ENCODE results near the gene PREX1. TPM values are rescaled to one million over a fixed set of nuclear protein-coding genes. Genes with fewer than 3 reads are reported as not detected.
"Not testable (repeated sequence)": the region's sequence is repeated elsewhere in the genome, so short reads cannot be mapped to it uniquely, and the experiment has no call there.

Gene PREX1
- total RNA-seq, 1 donor from 2014 or later: 36.1 TPM

DNA sequence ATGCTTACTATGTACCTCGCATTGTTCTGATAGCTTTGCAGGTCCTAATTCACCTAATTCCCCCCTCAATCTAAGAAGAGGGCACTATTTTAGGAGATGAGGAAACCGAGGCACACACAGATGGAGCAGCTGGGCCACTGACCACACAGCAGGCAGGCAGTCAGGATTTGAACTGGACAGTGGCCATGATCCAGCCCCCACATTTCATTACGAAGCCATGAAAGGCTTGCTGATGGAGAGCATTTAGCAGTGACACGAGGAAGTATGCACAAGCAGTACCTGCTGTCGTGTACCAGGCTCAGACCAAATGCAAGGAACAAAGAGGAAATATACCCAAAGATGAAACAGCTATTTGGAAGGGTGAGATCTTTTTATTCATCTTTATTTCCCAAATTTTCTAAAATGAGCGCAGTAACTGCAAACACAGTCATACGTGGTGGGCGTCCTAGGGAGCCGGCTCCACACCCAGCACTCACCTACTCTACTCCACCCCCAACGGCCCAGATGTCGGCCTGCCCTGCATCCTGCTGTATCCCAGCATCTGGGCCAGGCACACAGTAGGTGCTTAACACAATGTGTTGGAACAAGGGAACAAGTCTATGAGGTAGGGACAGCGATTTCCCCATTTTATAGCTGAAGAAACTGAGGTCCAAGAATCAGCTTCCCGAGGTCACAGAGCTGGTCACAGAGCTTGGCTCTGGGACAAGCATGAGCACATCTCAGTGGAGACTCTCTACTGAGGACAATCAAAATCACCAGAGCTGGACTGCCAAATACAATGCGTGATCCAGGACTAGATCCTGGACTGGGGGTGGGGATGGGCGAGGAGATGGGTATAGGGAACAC, 15.0 kb downstream of the PREX1 start:
- DNase-seq (ENCODE audit: low read depth in 2 of 2): peak in 1 of 2 donors; percentile 55

DNA sequence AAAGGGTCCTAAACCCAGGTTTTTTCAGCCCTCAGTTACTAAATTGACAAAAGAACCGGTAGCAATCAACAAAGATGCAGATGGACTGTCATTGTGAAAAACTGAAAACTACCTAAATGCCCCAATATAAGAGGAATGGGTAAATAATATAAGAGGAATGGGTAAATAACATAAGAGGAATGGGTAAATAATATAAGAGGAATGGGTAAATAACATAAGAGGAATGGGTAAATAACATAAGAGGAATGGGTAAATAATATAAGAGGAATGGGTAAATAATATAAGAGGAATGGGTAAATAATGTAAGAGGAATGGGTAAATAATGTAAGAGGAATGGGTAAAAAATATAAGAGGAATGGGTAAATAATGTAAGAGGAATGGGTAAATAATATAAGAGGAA, 15.7 kb downstream of the PREX1 start:
- DNase-seq (ENCODE audit: low read depth in 2 of 2): not testable (repeated sequence)

DNA sequence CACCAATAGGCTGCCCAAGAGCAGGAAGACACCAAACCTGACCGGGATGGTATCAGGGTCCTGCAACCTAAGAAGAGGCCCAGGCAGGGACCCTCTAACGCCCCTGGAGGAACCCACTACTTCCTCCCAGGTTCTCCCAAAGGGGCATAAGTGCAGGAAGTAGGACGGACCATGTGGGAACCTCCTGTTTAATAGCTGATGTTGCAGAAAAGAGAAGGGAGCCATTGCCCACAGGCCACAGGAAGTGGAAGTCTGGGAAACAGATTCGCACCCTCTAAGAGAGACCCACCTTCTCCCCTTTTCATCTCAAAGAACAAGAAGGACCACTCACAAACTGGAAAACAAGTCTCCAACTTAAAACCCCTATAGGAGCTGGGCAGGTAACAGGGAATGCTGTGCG, 18.1 kb downstream of the PREX1 start:
- no peak for DNase-seq (ENCODE audit: low read depth in 2 of 2)

DNA sequence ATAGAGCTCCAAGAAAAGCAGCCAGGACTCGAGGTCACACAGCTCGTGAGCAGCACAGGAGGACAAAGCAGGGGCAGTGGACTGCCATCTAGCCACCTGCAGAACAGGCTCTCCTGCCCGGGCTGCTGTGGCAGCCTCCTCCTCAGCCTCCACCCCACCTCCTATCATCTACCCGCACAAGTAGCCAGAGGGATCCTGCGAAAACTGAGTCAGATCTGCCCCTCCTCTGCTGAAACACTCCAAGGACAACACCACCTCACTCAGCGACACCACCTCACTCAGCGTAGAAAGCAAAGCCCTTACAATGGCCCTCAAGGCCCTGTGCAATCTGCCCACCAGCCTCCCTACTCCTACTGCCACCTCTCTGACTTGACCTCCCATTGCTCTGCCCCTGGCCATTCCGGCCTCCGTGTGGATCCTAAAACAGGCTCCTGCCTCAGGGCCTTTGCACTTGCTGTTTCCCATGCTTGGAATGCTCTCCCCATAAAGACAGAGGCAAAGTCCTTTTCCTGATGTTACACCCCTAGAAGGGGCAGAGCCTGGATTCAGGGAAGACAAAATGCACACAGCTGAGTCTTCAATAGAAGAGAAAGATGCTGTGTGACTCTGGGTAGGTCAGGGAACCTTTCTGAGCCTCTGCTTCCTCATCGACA, 19.3 kb downstream of the PREX1 start:
- DNase-seq (ENCODE audit: low read depth in 2 of 2): no peak

DNA sequence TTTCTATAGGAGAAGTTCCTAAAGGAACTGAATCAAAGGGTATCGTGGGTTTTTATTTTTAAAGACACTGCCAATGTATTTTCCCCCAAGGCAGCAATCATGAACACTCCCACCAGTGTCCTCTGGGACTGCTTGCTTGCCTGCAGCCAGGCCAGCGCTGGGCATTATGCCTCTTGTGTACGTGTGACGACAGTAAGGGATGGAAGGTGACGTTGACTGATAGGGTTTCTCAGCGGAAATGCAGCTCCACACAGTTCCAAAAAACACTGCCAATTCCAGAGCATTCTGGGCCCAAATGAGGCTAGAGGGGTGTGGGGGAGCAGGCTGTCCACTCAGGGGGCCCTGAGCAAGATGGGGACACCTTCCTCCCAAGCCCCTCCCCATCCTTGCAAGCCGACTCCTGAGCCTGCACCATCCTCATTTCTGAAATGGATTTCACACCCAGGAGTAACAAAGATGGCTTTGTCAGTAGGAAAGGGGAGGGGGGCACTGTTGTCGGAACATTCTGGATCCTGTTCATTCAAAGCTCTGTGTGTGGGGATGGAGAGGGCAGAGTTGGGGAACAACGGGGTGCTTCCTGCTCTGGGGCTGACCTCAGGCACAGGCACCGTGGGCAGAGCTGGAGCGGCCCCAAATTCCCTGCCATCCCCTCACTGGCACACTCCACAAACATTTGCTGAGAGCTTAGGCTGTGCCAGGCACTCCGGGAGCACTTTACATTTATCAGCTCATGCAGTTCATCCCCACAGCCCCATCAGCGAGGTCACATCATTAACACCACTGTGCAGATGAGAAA, 20.0 kb downstream of the PREX1 start:
- DNase-seq (ENCODE audit: low read depth in 2 of 2): no peak

DNA sequence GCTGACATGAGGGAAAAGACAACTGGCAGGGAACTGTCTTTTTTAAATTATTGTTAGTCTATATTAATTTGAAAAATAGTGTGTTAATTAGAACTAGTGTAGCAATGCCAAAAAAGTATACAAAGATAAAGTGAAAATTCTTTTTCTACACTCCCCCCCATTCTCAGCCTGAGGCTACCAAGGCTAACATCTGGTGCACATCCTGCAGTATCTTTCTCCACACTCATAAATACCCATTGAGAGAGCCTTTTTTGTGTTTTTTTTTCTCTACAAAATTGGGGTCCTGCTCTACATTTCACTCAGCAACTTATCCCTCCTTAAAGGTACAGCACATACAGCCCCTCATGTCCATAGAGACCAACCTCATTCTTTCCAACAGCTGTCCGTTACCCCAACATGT, 20.7 kb downstream of the PREX1 start:
- DNase-seq (ENCODE audit: low read depth in 2 of 2): no peak

DNA sequence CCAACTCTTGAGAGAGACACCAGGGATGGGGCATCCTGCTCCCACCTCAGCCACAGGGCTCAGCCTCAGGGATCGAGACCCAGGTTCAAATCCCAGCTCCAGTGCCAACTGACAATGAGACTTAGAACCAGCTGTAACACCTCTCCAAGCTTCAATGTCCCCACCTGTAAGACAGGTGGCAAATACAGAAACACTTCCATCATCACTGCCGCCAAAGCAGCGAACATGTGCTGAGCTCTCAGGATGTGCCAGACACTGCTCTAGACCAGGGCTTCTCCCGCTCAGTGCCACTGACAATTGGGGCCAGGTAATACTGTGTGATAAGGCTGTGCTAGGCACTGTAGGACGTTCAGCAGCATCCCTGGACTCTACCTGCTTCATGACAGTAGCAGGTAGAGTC, 22.1 kb downstream of the PREX1 start:
- DNase-seq (ENCODE audit: low read depth in 2 of 2): no peak

DNA sequence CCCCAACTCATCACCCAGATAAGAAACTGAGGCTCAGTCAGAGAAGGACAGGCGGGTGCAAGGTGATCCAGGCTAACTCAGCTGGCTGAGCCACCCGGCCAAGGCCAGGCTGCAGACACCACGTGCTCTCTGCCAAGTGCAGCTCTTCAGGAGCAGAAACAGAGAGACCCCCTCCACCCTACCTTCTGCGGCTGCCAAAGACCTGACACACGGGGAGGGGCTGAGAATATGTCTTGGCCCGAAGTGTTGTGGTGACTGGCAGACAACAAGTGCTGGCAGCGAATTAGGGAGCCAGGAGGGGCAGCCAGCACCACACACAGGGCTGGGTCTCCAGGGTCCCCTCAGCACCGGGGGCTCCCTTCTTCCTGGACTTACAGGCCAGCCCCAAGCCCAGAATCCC, 22.5 kb downstream of the PREX1 start:
- no peak for DNase-seq (ENCODE audit: low read depth in 2 of 2)

DNA sequence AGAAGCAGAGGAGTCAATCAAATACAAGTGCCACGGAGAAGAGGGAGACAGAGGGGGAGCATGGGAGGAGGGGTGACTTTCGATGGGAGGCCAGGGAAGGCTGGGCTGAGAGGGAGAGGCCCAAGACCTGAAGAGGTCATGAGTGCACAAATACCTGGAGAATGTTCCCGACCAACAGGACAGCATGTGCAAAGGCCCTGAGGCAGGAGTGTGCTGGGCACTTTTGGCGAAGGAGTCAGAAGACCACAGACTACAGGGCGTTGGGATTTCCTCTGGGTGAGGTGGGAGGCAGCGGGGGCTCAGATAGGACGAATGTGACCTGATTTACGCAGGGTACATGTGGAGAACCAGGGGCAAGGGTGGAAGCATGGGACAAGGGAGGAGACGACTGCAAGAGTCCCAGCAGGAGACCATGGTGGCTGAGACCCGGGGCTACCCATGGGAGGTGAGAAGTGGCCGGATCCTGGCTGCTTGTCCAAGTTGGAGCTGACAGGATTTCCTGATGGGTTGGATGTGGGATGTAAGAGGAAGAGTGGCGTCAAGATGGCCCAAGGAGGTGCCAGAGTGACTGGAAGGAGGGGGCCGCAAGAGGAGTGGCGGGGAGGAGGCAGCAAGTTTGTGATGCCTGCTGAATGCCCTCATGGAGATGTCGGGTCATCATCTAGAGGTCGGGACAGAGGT, 23.4 kb downstream of the PREX1 start:
- DNase-seq (ENCODE audit: low read depth in 2 of 2): no peak

DNA sequence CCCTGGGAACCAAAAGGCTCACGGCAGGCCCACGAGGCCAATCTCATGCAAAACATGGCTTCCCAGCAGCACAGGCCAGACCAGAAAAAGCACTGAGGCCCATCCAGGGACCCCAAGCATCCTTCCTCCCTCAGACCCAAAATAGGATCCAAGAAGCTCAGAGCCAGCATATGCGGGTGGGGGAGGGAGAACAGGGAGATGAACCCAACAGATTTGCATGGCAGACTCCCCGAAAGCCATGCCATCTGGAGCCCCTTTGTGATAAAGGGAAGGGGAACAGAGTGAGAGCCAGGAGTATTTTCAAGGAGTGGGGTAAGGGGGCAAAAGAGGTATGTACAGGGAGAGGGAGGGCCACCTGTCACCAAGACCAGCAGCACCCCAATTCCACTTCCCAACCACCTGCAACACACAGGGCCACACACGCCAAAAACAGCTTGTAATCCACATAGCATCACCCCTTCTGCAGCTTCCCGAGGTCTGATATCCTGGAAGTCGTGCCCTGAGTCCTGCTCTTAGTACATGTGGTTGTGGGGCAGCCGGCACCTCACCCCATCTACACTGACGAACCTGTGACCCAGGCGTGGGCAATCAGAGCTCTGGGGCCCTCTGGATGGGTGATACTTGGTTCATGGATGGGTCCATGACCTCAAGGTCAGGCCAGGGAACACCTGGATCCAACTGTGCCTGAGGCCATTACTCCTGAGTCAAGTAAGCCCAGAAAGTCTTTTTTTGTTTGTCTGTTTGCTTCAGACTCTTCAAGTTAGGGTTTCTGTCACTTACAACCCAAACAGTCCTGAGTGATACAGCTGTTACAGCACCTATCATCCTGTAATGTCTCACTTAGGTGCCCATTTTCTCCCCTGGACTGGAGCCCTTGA, 24.4 kb downstream of the PREX1 start:
- no peak for DNase-seq (ENCODE audit: low read depth in 2 of 2)

DNA sequence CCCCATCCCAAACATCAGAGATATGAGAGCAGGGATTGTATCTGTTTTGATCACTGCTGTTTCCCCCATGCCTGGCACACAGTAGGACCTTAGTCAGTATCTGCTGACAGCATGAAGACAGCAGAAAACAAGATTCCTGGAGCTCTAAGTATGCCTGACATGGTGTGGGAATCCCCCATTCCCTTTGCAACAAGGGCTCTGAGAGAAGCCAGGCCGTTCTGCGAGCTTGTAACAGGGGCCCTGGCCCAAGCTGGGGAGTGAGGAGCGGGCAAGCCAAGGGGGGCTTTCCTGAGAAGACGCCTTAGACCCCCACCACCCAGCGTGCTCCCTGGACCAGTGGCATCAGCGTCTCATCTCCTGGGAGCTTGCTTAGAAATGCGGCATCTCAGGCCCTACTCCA, 25.2 kb downstream of the PREX1 start:
- DNase-seq (ENCODE audit: low read depth in 2 of 2): no peak

DNA sequence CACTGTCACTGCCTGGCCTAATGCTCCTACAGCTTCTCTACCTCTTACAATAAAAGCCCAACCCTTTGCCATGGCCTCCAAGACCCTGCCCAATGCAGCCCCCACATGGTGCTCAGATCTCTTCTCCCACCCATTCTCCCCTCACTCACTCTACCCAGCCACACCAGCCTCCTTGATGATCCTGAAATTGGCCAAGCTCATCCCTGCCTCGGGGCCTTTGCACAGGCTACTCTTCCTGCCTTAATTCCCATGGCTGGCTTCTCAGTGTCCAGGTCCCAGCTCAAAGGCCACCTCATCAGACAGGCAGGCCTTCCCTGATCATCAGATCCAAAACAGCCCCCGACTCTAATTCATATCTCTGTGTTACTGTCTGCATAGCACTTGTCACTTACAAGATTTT, 25.6 kb downstream of the PREX1 start:
- no peak for DNase-seq (ENCODE audit: low read depth in 2 of 2)

DNA sequence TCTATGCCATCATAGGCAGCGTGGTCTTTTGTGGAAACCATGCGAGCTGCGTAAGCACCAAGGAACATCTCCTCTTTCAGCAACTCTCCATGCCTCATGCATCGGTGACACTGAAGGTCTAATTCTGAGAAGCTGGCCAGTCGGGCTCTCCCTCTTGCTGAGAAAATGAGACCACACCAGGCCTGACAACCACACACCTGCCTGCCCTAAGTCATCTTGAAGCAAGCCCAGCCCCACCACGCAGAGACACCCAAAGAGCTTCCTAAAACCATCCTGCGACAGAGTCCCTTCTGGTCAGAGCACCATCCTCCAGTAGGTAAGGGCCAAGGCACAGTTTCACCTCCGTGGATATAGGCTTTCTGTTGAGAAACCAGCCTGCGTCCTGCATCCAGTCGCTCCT, 26.6 kb downstream of the PREX1 start:
- DNase-seq (ENCODE audit: low read depth in 2 of 2): no peak

DNA sequence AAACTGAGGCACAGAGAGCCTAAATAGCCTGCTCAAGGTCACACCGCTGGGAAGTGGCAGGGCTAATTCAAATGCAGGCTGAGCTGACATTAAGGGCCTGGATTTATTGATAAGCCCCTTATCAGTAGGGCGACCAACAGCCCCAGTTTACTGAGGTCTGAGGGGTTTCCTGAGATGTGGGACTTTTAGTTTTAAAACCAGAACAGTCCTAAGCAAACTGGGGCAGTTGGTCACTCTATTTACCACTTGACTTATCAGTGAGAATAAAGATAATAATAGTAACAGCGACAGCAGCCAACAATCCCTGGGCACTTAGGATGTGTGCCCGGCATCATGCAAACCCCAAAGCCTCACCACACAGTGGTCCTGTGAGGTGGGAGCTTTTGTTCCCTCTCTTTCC, 27.6 kb downstream of the PREX1 start:
- no peak for DNase-seq (ENCODE audit: low read depth in 2 of 2)

DNA sequence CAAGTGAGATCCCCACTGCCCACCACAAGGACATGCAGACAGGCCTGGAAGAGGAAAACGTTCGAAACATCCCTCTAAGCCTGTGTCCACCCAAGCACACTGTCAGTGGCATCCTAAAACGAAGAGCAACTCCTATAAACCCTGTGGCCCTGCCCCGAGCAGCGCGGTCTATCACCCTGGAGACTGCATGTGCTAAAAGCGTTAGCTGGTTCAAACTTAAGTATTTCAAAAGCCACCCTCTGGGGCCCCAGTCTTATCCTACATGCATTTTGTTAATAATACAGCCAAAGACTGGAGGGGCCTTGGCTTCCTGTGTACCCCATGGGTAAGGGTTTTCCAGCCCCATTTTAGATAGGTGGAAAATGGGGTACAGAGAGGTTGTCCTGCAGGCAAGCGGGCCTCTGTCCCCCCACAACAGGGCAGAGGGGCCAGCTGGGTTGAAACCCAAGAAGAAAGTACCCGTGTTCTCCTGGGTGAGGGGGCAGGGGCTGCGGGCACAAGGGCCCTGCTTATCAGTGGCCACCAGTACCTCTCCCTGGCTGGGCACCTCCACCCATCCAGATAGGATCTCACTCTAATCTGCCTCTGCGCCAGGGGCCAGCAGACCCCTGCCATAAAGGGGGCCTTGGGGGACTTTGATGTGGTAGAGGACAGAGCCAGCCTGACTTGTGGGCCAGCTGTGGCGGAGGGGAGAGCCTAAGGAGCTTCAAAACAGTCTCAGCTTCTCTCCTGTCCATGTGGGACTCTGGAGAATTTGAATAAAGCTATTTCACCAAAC, 28.3 kb downstream of the PREX1 start:
- no peak for DNase-seq (ENCODE audit: low read depth in 2 of 2)

DNA sequence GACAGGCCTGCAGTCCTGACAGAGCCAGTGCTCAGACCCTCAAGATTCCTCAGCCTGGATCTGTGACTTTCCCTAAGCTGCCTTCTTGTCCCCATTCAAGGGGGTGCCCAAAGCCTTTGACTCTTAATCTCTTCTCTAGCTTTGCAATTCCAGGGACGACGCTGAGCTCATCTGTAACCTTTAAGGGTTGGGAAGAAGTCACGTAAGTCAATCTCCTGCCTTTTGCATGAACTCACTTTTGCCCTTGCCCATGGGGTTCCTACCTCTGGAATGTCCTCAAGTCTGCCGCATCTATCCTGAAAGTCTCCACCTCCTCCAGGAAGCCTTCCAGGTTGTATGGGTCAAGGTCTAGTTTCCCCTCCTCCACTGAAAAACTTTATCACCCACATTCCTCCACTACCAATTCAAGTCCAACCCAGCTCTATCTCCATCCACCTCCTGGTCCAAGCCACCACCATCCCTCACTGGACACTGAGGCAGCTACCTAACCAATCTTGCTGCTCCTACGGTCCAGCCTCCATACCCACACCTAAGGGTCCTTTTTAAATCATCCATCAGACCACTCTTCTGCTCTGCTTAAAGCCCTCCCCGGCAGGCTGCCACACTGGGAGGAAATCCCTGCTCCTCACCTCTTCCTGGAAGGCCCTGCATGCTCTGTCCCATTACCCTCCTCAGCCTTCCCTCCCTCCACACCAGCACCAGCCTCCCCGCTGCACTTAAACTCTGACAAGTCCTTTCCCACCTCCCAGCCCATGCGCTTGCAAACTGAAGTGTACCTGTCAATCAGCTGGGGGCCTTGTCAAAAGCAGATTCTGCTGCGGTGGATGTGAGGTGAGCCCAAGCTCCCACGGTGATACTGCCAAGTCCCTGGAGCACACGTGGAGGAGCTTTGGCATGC, 29.7 kb downstream of the PREX1 start:
- DNase-seq (ENCODE audit: low read depth in 2 of 2): no peak

DNA sequence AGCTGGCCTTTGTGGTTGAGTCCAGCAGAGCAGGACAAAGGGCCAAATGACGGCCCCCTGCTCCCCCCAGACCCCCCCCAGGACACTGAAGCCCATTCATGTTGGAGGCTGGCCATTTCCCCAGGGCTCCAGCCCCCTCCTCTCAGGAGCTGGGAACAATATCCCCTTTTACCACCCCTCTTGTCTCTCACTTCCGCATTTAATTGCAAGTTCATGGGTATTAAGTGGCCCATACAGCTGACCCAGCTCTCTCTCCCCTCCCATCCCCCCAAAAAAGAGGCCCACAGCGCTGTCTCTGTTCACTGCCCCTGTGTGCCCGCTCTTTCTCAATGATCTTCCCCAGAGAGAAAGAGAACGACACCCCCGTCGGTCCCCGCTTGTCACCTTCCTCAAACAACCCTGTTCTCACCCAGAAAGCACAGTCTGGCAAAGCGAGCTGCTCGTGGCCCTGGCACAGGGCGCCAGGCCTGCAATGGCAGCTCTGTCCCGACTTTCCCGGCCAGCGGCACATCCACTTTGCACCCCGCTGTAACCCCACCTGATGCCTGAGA, 30.4 kb downstream of the PREX1 start:
- DNase-seq (ENCODE audit: low read depth in 2 of 2): no peak

DNA sequence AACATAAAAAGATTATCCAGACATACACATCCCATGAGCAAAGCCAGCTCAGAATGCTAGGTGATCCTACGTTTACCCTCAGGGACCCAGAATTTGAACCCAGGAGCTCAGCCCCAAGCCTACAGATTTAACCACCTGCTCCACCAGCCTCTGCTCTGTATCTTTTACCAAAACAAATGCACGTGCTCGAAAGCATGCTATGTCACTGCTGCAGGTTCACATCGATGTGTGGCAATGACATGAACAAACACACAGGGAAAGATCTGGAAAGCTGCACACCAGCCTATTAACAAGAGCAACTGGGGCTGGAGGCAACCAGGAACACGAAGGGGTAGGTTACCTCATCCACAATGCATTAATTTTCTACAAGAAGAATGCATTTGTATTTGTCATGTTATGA, 32.1 kb downstream of the PREX1 start:
- DNase-seq (ENCODE audit: low read depth in 2 of 2): no peak
